Measurements from ENCODE around the gene MTFR1L. TPM values are rescaled to one million over a fixed set of nuclear protein-coding genes. Genes with fewer than 3 reads are reported as not detected.

The MTFR1L gene
- 81.2 and 81.6 TPM in 2 replicates for total RNA-seq
- polyA plus RNA-seq (2012): 83.1 TPM

GRCh38 chr1:25819491-25820246 lies at the start of gene MTFR1L:
TSS of gene MTFR1L (plus strand) at chr1:25819954. CDS start at chr1:25823105, 3,151 bp downstream.
- peak; percentile 81 for DNase-seq (ENCODE audit: low read depth)

DNA sequence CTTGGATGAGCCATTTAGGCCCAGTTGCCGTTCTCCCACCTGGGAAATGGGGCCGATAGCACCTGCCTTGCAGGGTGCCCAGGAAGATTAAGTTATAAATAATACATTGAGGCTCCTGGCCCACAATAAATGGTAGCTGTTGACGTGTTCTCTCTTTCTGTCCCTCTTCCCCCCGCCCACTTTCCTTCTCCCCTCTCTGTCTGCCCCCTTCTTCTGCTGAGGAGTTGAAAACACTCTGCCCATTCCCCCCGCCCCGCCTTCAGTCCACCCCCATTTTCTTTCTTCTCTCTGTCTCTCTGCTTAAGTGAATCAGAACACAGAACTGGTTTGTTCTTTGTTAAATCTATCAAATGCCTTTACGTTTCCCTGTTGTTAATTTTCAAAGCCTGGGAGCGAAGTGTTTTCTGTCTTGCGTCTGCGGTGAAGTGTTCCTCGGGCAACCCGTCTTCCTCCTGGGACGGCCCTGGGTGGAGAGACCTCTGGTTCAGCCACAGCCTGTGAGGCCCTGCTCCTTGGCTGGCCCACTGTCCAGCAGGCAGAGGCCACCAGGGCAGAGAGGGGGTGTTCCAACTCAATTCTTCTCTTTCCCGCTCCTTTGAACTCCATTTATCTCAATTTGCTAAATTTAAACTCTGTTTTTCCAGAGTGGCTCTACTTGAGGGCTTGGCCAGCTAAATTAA lies 49.1 kb upstream of the MTFR1L start:
- no peak for DNase-seq (ENCODE audit: low read depth)

DNA sequence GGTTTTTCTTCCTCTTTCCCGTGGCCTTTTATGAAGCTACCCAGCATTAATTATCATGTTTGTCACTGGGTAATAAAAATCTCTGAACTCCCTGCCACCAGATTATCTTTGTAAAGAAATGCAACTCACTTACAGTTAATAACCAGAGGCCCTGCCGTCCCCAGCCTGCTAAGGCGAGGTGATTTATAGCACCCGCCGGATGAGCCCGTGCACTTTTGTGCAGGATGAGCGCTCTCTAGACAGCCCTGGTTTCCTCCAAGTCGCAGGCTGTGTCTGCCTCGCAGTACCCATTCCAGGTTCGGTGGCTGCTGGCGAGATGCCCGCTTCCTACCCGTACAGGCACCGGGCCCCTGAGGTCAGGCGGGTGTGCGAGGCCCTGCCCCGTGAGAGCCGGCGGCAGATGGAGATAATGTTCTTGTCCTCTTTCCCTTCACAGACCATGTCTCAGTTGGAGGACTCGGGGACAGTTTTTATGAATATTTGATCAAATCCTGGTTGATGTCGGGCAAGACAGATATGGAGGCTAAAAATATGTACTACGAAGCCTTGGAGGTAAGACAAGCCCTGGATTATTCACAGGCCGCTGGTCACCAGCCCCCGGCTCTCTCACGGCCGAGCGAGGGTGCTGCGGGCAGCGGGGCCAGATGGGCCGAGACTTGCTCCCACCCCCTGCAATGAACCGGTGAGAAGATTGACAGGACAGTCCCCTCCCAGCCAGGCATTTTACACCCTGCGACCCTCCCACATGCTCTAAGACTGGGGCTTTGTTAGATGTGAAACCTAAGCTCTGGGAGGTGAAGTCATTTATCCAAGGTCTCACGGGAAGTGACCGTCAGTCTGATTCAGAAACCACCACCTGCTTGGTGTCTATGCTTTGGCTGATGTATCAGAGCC lies 48.3 kb upstream of the MTFR1L start:
- DNase-seq (ENCODE audit: low read depth): no peak

GRCh38 chr1:25772164-25772563 lies 47.6 kb upstream of the MTFR1L start:
- no peak for DNase-seq (ENCODE audit: low read depth)

- DNase-seq (ENCODE audit: low read depth): peak; percentile 50
Observed at GRCh38 chr1:25772692-25773245, 47.0 kb upstream of the MTFR1L start.

DNA sequence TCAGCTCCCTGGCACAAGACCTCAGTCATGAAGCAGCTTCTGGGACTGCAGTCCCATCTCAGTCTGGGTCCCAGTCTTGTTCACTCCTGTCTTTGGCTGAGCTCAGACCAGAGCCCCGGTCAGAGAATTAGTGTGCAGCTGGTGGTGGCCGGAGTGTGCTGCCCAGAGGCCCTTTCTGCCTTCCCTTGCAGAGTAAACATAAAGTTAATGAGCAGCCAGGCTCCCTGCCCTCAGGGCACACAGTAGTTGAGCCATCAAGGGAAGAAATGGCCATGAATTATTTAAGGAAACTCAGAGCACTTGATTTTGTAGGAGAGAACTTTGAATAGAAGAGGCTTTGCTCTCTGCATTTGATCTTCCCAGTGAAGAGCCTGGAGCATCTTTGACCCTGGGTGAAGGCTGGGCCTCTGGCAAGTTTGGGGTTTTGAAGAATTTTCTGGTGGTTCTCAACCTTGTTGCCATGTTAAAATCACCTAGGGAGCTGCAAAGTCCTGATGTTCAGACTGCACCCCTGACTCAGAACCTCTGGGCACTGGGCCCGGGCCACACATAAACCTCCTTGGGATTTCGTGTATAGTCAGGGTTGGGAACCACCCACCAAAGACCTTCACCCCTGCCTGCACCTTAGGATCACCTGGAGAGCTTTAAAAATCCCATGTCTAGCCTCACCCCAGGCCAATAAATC lies 46.2 kb upstream of the MTFR1L start:
- DNase-seq (ENCODE audit: low read depth): no peak

- DNase-seq (ENCODE audit: low read depth): no peak
Observed at GRCh38 chr1:25774206-25774803, 45.4 kb upstream of the MTFR1L start.

GRCh38 chr1:25774921-25775771 lies 44.6 kb upstream of the MTFR1L start:
- DNase-seq (ENCODE audit: low read depth): no peak

- DNase-seq (ENCODE audit: low read depth): no peak
Observed at GRCh38 chr1:25779388-25779787, 40.4 kb upstream of the MTFR1L start.

GRCh38 chr1:25779894-25780293 lies 39.9 kb upstream of the MTFR1L start:
- no peak for DNase-seq (ENCODE audit: low read depth)

DNA sequence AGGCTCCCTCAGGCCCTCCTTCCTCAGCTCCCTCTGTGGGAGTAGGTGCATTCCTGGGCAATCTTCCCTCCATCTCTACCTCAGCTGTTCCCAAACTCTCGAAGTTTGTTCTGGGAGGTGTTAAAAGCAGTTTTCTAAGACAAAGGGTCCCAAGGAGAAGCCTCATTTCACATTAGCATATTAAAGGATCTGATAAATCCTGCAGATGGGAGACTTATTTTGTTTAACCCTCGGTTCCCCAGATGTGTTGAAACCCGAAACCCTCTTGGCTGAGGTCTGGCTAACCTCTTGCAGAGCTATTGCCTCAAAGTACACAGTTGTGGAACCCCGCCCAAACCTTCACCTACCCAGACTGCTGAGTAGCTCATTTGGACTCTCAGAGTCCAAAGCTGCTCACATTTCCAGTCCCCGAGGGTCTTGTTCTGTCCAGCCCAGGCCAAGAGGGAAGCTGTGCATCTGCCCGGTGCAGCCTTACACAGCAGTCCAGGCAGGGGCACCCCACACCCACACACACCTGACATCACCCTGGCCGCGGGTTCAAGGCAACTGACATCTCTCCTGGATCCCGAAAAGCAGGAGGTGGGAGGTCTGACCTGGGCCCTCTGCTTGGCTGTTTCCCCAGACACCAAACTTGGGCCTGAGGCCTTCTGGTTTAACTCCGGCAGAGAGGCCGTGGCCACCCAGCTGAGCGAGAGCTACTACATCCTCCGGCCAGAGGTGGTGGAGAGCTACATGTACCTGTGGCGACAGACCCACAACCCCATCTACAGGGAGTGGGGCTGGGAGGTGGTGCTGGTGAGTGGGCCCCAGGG lies 39.2 kb upstream of the MTFR1L start:
- no peak for DNase-seq (ENCODE audit: low read depth)

GRCh38 chr1:25781130-25781433 lies 38.7 kb upstream of the MTFR1L start:
- DNase-seq (ENCODE audit: low read depth): no peak

GRCh38 chr1:25782608-25783201 lies 37.0 kb upstream of the MTFR1L start:
- no peak for DNase-seq (ENCODE audit: low read depth)

DNA sequence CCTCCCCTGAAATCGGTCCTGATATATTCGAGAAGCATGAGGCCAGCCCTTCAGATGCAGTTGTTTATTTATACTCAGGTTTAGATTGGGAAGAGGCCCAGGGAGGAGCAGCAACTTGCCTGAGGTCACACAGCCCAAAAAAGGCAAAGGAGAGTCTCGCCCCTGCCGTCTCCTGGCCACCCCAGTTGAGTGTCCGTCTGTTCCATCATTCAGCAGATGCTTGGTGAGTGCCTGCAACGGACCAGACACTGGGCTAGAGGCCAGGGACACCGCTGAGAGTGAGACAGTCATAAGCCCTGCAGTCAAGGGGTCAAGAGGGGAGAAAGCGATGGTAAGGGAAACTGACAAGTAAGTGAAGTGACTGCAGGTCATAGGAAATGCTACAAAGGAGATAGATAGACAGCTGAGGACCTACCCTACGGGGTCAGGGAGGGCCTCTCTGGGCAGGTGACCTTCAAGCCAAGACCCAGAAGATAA lies 35.1 kb upstream of the MTFR1L start:
- peak; percentile 68 for DNase-seq (ENCODE audit: low read depth)

- no peak for DNase-seq (ENCODE audit: low read depth)
Observed at GRCh38 chr1:25785333-25786067, 34.3 kb upstream of the MTFR1L start.

DNA sequence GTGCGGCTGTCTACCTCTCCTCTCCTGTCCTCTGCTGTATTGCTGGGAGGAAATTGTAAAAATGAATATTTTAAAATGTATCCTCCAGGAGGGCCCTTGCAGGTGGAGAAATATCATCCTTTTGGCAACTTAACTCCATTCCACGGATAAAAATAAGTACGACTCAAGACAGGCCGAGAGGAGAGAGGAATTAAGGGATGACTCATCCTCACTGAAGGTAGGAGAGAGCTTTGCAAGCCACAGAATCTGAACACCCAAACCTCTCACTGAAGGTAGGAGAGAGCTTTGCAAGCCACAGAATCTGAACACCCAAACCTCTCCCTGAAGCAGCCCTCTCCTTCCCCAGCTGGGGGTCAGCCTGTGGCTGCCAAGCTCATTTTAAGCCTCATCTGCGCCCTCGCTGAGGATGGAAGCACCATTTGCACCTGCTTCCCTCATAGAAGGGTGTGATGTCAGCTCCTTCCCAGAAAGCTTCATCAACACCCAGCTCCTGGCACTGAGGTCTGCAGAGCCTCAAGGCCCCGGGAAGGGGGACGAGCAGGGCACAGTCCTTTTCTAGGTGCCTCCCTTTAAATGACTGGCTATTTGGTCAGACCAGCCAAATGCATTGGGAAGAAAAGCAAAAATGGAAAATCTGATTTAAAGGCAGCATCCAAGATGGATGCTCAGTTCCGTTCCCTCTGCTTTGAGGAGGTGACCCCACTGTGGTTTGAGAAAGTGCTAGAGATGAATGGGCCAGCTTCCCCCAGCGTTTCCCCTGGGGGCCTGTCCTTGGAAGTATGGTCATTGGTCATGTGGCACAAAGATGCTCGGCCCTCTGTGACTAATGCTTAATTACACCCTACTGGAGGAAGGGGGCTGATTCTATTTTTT lies 32.6 kb upstream of the MTFR1L start:
- DNase-seq (ENCODE audit: low read depth): peak; percentile 50

Measured in myocyte (in vitro differentiated cells).